ENCODE data around the gene ZFPM1. TPM values are rescaled to one million over a fixed set of nuclear protein-coding genes. Genes with fewer than 3 reads are reported as not detected.

The ZFPM1 gene
- total and polyA plus RNA-seq, 2 of the 8 experiments (the other 6 are each of a cell fraction or from before 2014, with no cell fraction given) = 0.74 to 4.8 TPM

- no peaks in the 10 kb centered on the region for H3K79me1 ChIP-seq (ENCODE audit: low read depth, low read length)
- no peak overlapping the region for H3K14ac ChIP-seq (ENCODE audit: insufficient read length)
- H2BK120ac ChIP-seq (replicated peaks; ENCODE audit: low read depth, low read length) = no peak overlapping the region
- POLR2A ChIA-PET (ENCODE audit: partially characterized antibody) = no interaction called here
- H3K23me2 ChIP-seq (ENCODE audit: low read depth, low read length) = peaks cover 15% of the 10 kb centered on the region; the same call in 1 of the 2 replicates
- no peaks in the 10 kb centered on the region for H3K27me3 ChIP-seq (replicated peaks in 1 of 4; ENCODE audit: control insufficient read depth in 3 of 4, extremely low read depth in 1 of 4, insufficient read depth in 3 of 4, low read length in 3 of 4)
- no peak overlapping the region for H2AK5ac ChIP-seq (ENCODE audit: low read depth, low read length)
- H3K9ac ChIP-seq (replicated peaks in 1 of 4; ENCODE audit: extremely low read depth in 1 of 4, low read depth in 3 of 4, low read length in 3 of 4) = no peak overlapping the region
- H3K36me3 ChIP-seq (ENCODE audit: control insufficient read depth in 2 of 4, insufficient read depth in 4 of 4, low read length in 3 of 4) = no peaks in the 10 kb centered on the region
- FAIRE-seq (no peak), DNase-seq (ENCODE audit: low read depth in 1 of 2, low spot score in 2 of 2) (no peak)
- H2BK15ac ChIP-seq (ENCODE audit: low read length) = no peak overlapping the region
- no peak overlapping the region for H2BK12ac ChIP-seq (ENCODE audit: low read depth, low read length)
- no peak overlapping the region for H3K4me3 ChIP-seq (ENCODE audit: extremely low read depth in 1 of 4, insufficient read depth in 2 of 4, low read depth in 3 of 4, low read length in 4 of 4)
- H3K18ac ChIP-seq (ENCODE audit: extremely low read depth, low read length) = no peak overlapping the region
- H2BK5ac ChIP-seq (ENCODE audit: low read depth, low read length) = no peak overlapping the region
- CTCF ChIA-PET (ENCODE audit: partially characterized antibody) = interaction anchor here (0.9 to 1.9 kb wide), 2 partner anchors 21 to 26 kb away, joined by 3 to 4 read pairs; no protein-coding TSS in a partner anchor
- H4K5ac ChIP-seq (ENCODE audit: insufficient read length, low read depth, low read length) = no peak overlapping the region
- H2AFZ ChIP-seq (ENCODE audit: low read length) = no peak overlapping the region
- H4K20me1 ChIP-seq (replicated peaks in 1 of 2; ENCODE audit: control insufficient read depth in 1 of 2, insufficient read depth in 2 of 2, low read length in 2 of 2) = peaks cover 0 to 2% of the 10 kb centered on the region in 2 experiments
- H3K27ac ChIP-seq (ENCODE audit: low read depth, low read length) = no peak overlapping the region
- no peak for TF ChIP-seq EGR1 (IDR thresholded peaks at IDR 0.05; ENCODE audit: borderline replicate concordance, low read depth, low read length)
- 98% methylated on average over 7 of the region's 20 CpGs; no CpG with 5 or more reads in 1 of the 2 experiments for WGBS, 2 experiments (ENCODE audit: extremely low coverage in 1 of 2, insufficient coverage in 1 of 2, insufficient read length in 1 of 2, insufficient replicate concordance in 2 of 2, low coverage in 1 of 2, low lambda C conversion rate in 2 of 2, missing lambda C conversion rate in 1 of 2)
- H3K56ac ChIP-seq (replicated peaks; ENCODE audit: insufficient read length, low read depth, low read length) = no peak overlapping the region
- no peak overlapping the region for H4K91ac ChIP-seq (replicated peaks; ENCODE audit: insufficient read length, low read length)
- no peaks in the 10 kb centered on the region for H3K79me2 ChIP-seq (ENCODE audit: control insufficient read depth in 1 of 2, insufficient read depth in 2 of 2, low read length in 2 of 2)
- H3K4ac ChIP-seq (replicated peaks; ENCODE audit: insufficient read length, low read depth, low read length) = no peak overlapping the region
- H3K4me2 ChIP-seq (ENCODE audit: insufficient read depth in 1 of 2, low read depth in 2 of 2, low read length in 2 of 2) = no peak overlapping the region
- H3K23ac ChIP-seq (ENCODE audit: insufficient read length) = no peak overlapping the region
- H4K8ac ChIP-seq (ENCODE audit: extremely low read depth, insufficient read depth, low read length) = peak overlapping the region; percentile 71
- no peaks in the 10 kb centered on the region for H3K9me3 ChIP-seq (ENCODE audit: insufficient read depth in 2 of 2, low read depth in 1 of 2, low read length in 1 of 2)
- H3K4me1 ChIP-seq (replicated peaks in 1 of 4; ENCODE audit: control insufficient read depth in 3 of 4, insufficient read depth in 4 of 4, low read length in 3 of 4) = no peaks in the 10 kb centered on the region; a peak in 1 of 7 replicates
- no peak overlapping the region for H2BK20ac ChIP-seq (ENCODE audit: low read length)
Observed at GRCh38 chr16:88514070-88514469, 61.0 kb downstream of the ZFPM1 start.
